Lung (tissue), 12 donors: Measurements from ENCODE around the gene MUC6. TPM values are rescaled to one million over a fixed set of nuclear protein-coding genes. Genes with fewer than 3 reads are reported as not detected.

ENCODE experiments used
- ATAC-seq: fragments of 200-7000 bp; cut with Tn5 transposase; one replicate; pipeline ENCODE4 v1.9.1; 2020; ENCODE audit warnings: moderate number of reproducible peaks; ENCODE audit not compliant: insufficient read depth, low FRiP score
- DNase-seq, 3 donors: peaks; one replicate each; pipeline ENCODE4 v3.0.0-alpha.2; 2013 to 2017
- H3K27ac ChIP-seq, 2 donors: one replicate each; pipeline ENCODE4 v1.5.1; 2013; ENCODE audit warnings: mild to moderate bottlenecking in 2 of 2, moderate library complexity in 2 of 2, control low read depth in 1 of 2, inconsistent platforms in 1 of 2, low read depth in 1 of 2, low read length in 1 of 2
- H3K27me3 ChIP-seq, 3 donors: one replicate each; pipeline ENCODE4 v1.5.1; 2013; ENCODE audit warnings: low read length in 2 of 3; ENCODE audit not compliant: control insufficient read depth in 3 of 3, insufficient read depth in 3 of 3
- H3K36me3 ChIP-seq, 4 donors: one replicate each; pipeline ENCODE4 v1.5.1; 2013; ENCODE audit warnings: low read length in 4 of 4, mild to moderate bottlenecking in 1 of 4, moderate library complexity in 1 of 4; ENCODE audit not compliant: control insufficient read depth in 4 of 4, insufficient read depth in 4 of 4
- H3K4me1 ChIP-seq, 5 donors: one replicate each; pipeline ENCODE4 v1.5.1; 2013; ENCODE audit warnings: low read length in 5 of 5, mild to moderate bottlenecking in 2 of 5, moderate library complexity in 1 of 5; ENCODE audit not compliant: control insufficient read depth in 5 of 5, insufficient read depth in 5 of 5
- H3K4me3 ChIP-seq: one replicate; pipeline ENCODE4 v1.5.1; 2013; ENCODE audit warnings: mild to moderate bottlenecking, control low read depth, moderate library complexity
- H3K9ac ChIP-seq, 2 donors: one replicate each; pipeline ENCODE4 v1.5.1; 2013; ENCODE audit warnings: low read length in 2 of 2, control low read depth in 1 of 2; ENCODE audit not compliant: insufficient read depth in 1 of 2
- H3K9me3 ChIP-seq, 4 donors: one replicate each; pipeline ENCODE4 v1.5.1; 2013; ENCODE audit warnings: low read length in 3 of 4, mild to moderate bottlenecking in 1 of 4, moderate library complexity in 1 of 4; ENCODE audit not compliant: control insufficient read depth in 4 of 4, insufficient read depth in 3 of 4
- WGBS, 2 donors: extraction: QIAGEN DNeasy Blood & Tissue Kit; methylation state at CpG; one replicate each; pipeline ENCODE4 v1.1.7; 2013; 5-methylcytosine and 5-hydroxymethylcytosine counted together
- polyA plus RNA-seq, 2 donors: library from polyadenylated mRNA; stranded (reverse); fragments of 200-250 nt; gene quantifications; one replicate each; pipeline ENCODE4 v1.2.1, GENCODE V29; 2013
- total RNA-seq, 2 donors: library from RNA; depleted of rRNA in 1 of 2; stranded (reverse); fragments of >200 nt in 1 of 2; gene quantifications; one replicate each; pipeline ENCODE4 v1.2.1, GENCODE V29; 2014 to 2021
- TF ChIP-seq, protein P1 (sequence below): IDR thresholded peaks from 2 replicates; pipeline ENCODE4 v1.5.1; 2012; ENCODE audit warnings: mild to moderate bottlenecking; ENCODE audit errors: control extremely low read depth, extremely low read depth
- donor health status: control.
- donor health status: control.
- donor health status: Bipolar disorder and iron deficiency.
- donor health status: healthy.
- donor health status: DM: yes; HTN: yes; CAD: no.

MUC6 gene
- total and polyA plus RNA-seq, 4 donors, result 0.01 to 0.92 (median 0.06) TPM; not detected in 1

DNA sequence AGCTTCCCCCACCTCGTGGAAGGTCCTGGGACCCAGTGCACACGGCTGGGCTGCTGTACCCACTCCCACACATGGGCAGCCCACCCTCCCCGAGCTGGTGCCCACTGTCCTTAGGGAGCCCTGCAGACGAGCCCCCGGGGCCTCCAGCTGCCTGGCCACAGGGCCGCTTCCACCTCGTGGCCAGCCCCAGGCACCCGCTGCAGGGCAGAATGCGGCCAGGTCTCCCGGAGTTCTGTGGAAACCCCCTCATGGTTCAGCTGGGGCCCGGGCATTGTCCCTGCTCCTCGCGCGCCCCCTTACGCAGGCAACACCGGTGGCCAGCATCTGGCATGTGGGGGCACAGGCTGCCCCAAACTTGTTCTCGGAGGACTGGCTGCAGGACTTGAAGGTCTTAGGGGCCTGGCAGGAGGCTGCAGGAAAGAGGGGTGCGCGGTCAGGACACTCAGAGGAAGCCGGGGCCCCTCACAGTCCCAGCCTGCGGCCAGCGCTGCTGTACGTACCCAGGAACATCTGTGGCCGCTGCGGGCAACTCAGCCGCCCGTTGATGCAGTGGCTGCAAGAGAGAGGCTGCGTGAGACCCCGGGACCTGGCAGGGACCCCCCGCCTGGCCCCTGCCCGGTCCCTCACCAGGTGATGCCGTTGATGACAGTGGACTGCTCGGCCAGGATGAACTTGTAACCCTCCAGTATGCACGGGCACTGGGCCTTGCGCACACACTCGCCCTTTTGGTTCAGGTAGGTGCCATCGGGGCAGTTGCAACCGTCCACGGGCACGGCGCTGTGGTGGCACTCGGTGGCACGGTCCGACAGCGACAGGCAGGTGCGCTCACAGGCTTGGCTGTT is 9.7 kb downstream of the MUC6 start:
- no peaks in the 10 kb centered on the region for H3K9me3 ChIP-seq
- no peak overlapping the region for H3K9ac ChIP-seq
- TF ChIP-seq, protein P1, sequence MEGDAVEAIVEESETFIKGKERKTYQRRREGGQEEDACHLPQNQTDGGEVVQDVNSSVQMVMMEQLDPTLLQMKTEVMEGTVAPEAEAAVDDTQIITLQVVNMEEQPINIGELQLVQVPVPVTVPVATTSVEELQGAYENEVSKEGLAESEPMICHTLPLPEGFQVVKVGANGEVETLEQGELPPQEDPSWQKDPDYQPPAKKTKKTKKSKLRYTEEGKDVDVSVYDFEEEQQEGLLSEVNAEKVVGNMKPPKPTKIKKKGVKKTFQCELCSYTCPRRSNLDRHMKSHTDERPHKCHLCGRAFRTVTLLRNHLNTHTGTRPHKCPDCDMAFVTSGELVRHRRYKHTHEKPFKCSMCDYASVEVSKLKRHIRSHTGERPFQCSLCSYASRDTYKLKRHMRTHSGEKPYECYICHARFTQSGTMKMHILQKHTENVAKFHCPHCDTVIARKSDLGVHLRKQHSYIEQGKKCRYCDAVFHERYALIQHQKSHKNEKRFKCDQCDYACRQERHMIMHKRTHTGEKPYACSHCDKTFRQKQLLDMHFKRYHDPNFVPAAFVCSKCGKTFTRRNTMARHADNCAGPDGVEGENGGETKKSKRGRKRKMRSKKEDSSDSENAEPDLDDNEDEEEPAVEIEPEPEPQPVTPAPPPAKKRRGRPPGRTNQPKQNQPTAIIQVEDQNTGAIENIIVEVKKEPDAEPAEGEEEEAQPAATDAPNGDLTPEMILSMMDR, result no peak
- no peak for DNase-seq
- ATAC-seq, result no peak
- H3K27me3 ChIP-seq, result no peaks in the 10 kb centered on the region
- peaks cover 0 to 10% (median 0%) of the 10 kb centered on the region in 4 donors for H3K36me3 ChIP-seq
- no peak overlapping the region for H3K27ac ChIP-seq
- H3K4me3 ChIP-seq, result no peak overlapping the region
- WGBS, 2 donors, result 85 to 87% methylated on average over 46 of the region's 46 CpGs
- no peaks in the 10 kb centered on the region for H3K4me1 ChIP-seq

- H3K36me3 ChIP-seq, result peaks cover 0 to 10% (median 0%) of the 10 kb centered on the region in 4 donors
- 90 to 94% methylated on average over 14 of the region's 14 CpGs for WGBS, 2 donors
- H3K27me3 ChIP-seq, result no peaks in the 10 kb centered on the region
- no peak overlapping the region for H3K4me3 ChIP-seq
- no peak overlapping the region for H3K27ac ChIP-seq
- H3K4me1 ChIP-seq, result no peaks in the 10 kb centered on the region
- DNase-seq (no peak), ATAC-seq (no peak)
- TF ChIP-seq, protein P1, result no peak
- H3K9me3 ChIP-seq, result no peaks in the 10 kb centered on the region
- no peak overlapping the region for H3K9ac ChIP-seq
Observed at GRCh38 chr11:1026163-1026450, 10.4 kb downstream of the MUC6 start.

DNA sequence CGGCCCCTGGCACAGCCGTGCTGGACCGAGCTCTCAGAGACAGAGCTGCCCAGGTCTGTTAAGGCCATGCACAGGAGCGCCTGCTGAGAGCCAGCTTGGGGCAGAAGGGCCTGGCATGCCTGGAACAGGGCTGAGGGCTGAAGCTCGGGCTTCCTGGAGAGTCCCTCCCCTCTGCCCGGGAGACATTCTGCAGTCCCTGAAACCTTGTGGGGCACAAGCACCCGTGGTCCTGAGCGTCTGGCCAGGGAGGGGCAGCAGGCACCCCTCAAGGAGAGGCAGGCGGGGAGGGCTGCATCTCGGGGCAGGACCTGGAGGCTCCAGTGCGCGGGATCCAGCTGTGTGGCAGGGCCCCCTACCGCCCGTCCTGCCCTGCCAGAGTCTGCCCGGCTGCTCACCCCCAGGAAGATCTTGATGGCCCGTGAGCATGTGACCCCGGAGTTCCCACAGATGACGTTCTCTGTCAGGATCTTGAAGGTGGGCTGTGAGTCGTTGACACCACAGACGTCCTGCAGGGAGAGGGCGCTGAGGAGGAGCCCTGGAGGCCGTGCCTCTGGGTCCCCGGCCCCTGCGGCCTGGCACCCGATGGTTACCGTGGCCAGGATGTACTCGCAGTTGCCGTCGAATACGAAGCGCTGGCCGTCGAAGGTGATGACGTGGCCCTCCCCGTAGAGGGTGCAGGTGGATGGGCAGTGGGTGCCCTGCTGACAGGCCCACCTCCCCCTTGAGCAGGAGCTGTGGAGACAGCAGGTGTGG is 10.9 kb downstream of the MUC6 start:
- DNase-seq (no peak), ATAC-seq (no peak)
- TF ChIP-seq, protein P1, result no peak
- H3K4me3 ChIP-seq, result no peak overlapping the region
- no peaks in the 10 kb centered on the region for H3K4me1 ChIP-seq
- H3K27me3 ChIP-seq, result no peaks in the 10 kb centered on the region
- no peak overlapping the region for H3K9ac ChIP-seq
- H3K27ac ChIP-seq, result no peak overlapping the region
- WGBS, 2 donors, result 73 to 86% methylated on average over 35 of the region's 35 CpGs
- H3K9me3 ChIP-seq, result no peaks in the 10 kb centered on the region
- H3K36me3 ChIP-seq, result peaks cover 0 to 10% (median 0%) of the 10 kb centered on the region in 4 donors
